ENCODE measurements around the gene TKFC. TPM values are rescaled to one million over a fixed set of nuclear protein-coding genes. Genes with fewer than 3 reads are reported as not detected.

The TKFC gene
- total and polyA plus RNA-seq, 9 of the 15 experiments (the other 6 are each of a cell fraction or from before 2014, with no cell fraction given): 2.0 to 61.7 (median 28.5) TPM

- intact Hi-C loops (cut with micrococcal nuclease) (no loop called here), in situ Hi-C loops (cut with MboI) (no loop called here)
- Histone ChIP-seq H4K20me1 (replicated peaks; ENCODE audit: control insufficient read depth, insufficient read depth, low read length) (no peaks in the 10 kb centered on the region), H3K27ac (ENCODE audit: extremely low read depth, low read depth, low read length) (no peak overlapping the region), H3K4me3 (no peak overlapping the region), H3K9me3 (replicated peaks; ENCODE audit: control insufficient read depth, insufficient read depth, low read depth, low read length) (peaks cover 9% of the 10 kb centered on the region; the same call in 1 of the 2 replicates), H3K4me2 (ENCODE audit: insufficient read depth, low read length) (no peak overlapping the region), H3K36me3 (ENCODE audit: control insufficient read depth, insufficient read depth, low read length) (no peaks in the 10 kb centered on the region; the same call in 2 of the 3 replicates), H3K9me1 (ENCODE audit: control insufficient read depth, insufficient read depth, low read length) (no peaks in the 10 kb centered on the region), H2AFZ (ENCODE audit: low read depth, low read length) (no peak overlapping the region), H3K4me1 (replicated peaks in 1 of 2; ENCODE audit: control insufficient read depth in 2 of 2, insufficient read depth in 2 of 2, low read length in 2 of 2) (peaks cover 4 to 14% of the 10 kb centered on the region in 2 experiments; a peak in 4 of 5 replicates), H3K9ac (ENCODE audit: insufficient read depth in 1 of 2, low read depth in 2 of 2, low read length in 2 of 2) (no peak overlapping the region), H3K79me2 (ENCODE audit: control insufficient read depth, insufficient read depth, low read length) (no peaks in the 10 kb centered on the region), H3K27me3 (ENCODE audit: control insufficient read depth in 2 of 2, insufficient read depth in 2 of 2, low read length in 2 of 2) (no peaks in the 10 kb centered on the region; a peak in 1 of 5 replicates)
- WGBS (ENCODE audit: insufficient coverage, low coverage, missing lambda C conversion rate): 55% methylated on average over 1 of the region's 1 CpG
- ATAC-seq (no peak), FAIRE-seq (no peak), DNase-seq (ENCODE audit: extremely low read depth in 1 of 4, low spot score in 3 of 4) (no peak)
- POLR2A ChIA-PET: interaction anchor here (1.0 kb wide), 2 partner anchors 17 to 74 kb away, joined by 3 read pairs; no protein-coding TSS in a partner anchor
- BruUV-seq (replicated peaks): no TSS peak
- TF ChIP-seq CEBPG (CRISPR knock-in tag; IDR thresholded peaks at IDR 0.05): no peak
- TF ChIP-seq CEBPG (tag; conservative IDR thresholded peaks at IDR 0.05 in 1 of 2, IDR thresholded peaks at IDR 0.05 in 1 of 2): no peak
- no peak for TF ChIP-seq PHB (CRISPR knock-in tag; IDR thresholded peaks at IDR 0.05)
- TF ChIP-seq ZNF644 (tag; IDR thresholded peaks at IDR 0.05; ENCODE audit: low read depth): no peak
- no peak for TF ChIP-seq TAF9B (IDR thresholded peaks at IDR 0.05; ENCODE audit: partially characterized antibody)
- TF ChIP-seq PHF20 (IDR thresholded peaks at IDR 0.05; ENCODE audit: partially characterized antibody): no peak
- no peak for TF ChIP-seq STAT5A (IDR thresholded peaks at IDR 0.05; ENCODE audit: borderline replicate concordance, low read length)
- no peak for TF ChIP-seq ZNF184 (CRISPR knock-in tag; IDR thresholded peaks at IDR 0.05)
- no peak for TF ChIP-seq DLX4 (CRISPR knock-in tag; IDR thresholded peaks at IDR 0.05)
- TF ChIP-seq NFIC (IDR thresholded peaks at IDR 0.05): no peak
- no peak for TF ChIP-seq MAX (CRISPR knock-in tag; IDR thresholded peaks at IDR 0.05)
- TF ChIP-seq PTRF (tag; IDR thresholded peaks at IDR 0.05): no peak
- no peak for TF ChIP-seq TEAD2 (tag; IDR thresholded peaks at IDR 0.05)
- no peak for TF ChIP-seq MEF2A (IDR thresholded peaks at IDR 0.05; ENCODE audit: control insufficient read depth, low read depth, low read length)
- CTCF ChIA-PET (ENCODE audit: low intra/inter-chr PET ratio): no interaction called here
These were observed 57.1 kb downstream of the TKFC start for GRCh38 chr11:61390161-61390560.

Measured in K562 (cell line).